ENCODE results near the gene USHBP1.

GRCh38 chr19:17268754-17269153 is 4.2 kb upstream of the USHBP1 start:
- TF ChIP-seq REST (IDR thresholded peaks at IDR 0.05) (no peak), CTCF (IDR thresholded peaks at IDR 0.05) (no peak), MAZ (IDR thresholded peaks at IDR 0.05; ENCODE audit: borderline replicate concordance, low read depth, low read length) (no peak), POLR2A (IDR thresholded peaks at IDR 0.05; ENCODE audit: low read length) (no peak), EHMT2 (IDR thresholded peaks at IDR 0.05; ENCODE audit: low read depth) (no peak), ATOH8 (CRISPR knock-in tag; IDR thresholded peaks at IDR 0.05; ENCODE audit: low read depth) (no peak), MAX (IDR thresholded peaks at IDR 0.05) (no peak), EP300 (IDR thresholded peaks at IDR 0.05) (no peak), CBX2 (IDR thresholded peaks at IDR 0.05; ENCODE audit: borderline replicate concordance, low read depth) (no peak), RAD21 (conservative IDR thresholded peaks at IDR 0.05 in 1 of 2, IDR thresholded peaks at IDR 0.05 in 1 of 2) (no peak), NFE2L2 (conservative IDR thresholded peaks at IDR 0.05; ENCODE audit: low read length) (no peak)
